LNCaP clone FGC (cell line): Measurements from ENCODE around the gene ZNF408.
"Not testable (repeated sequence)": the region's sequence is repeated elsewhere in the genome, so short reads cannot be mapped to it uniquely, and the experiment has no call there.

ENCODE experiments used
- DNase-seq: peaks from one replicate; pipeline ENCODE4 v3.0.0-alpha.2; 2011; ENCODE audit warnings: low read depth
- H3K4me3 ChIP-seq: 2 replicates; pipeline ENCODE4 v1.5.1; 2011; ENCODE audit warnings: mild to moderate bottlenecking, low read depth, low read length, control low read depth
- TF ChIP-seq, protein P1 (sequence below): IDR thresholded peaks from 2 replicates; pipeline ENCODE4 v1.5.1; 2012; ENCODE audit warnings: mild to moderate bottlenecking; ENCODE audit not compliant: control insufficient read depth, insufficient read depth; ENCODE audit errors: extremely low read depth

ZNF408 gene

DNA sequence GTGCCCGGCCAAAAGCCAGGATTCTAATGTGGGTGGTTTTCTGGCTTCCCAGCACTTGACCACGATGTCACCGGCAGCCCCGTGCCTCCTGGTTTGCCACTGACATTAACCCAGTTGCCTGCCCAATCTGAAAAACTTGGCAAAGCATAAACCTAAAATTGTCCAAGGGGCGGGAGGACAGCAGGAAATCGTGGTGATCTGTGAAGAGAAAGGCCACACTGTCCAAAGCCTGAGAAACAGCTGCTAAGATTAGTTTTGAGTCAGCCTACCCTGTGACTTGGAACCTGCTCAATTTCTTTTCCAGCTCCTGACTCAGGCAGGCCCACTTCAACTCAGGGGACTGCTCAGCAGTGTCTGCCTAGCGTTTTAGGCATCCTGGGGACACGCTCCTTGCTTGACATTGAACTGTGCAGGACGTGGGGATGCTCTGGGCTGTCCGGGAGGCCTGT is 10.0 kb downstream of the ZNF408 start:
- H3K4me3 ChIP-seq = no peak overlapping the region
- TF ChIP-seq, protein P1, sequence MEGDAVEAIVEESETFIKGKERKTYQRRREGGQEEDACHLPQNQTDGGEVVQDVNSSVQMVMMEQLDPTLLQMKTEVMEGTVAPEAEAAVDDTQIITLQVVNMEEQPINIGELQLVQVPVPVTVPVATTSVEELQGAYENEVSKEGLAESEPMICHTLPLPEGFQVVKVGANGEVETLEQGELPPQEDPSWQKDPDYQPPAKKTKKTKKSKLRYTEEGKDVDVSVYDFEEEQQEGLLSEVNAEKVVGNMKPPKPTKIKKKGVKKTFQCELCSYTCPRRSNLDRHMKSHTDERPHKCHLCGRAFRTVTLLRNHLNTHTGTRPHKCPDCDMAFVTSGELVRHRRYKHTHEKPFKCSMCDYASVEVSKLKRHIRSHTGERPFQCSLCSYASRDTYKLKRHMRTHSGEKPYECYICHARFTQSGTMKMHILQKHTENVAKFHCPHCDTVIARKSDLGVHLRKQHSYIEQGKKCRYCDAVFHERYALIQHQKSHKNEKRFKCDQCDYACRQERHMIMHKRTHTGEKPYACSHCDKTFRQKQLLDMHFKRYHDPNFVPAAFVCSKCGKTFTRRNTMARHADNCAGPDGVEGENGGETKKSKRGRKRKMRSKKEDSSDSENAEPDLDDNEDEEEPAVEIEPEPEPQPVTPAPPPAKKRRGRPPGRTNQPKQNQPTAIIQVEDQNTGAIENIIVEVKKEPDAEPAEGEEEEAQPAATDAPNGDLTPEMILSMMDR = no peak
- no peak for DNase-seq

DNA sequence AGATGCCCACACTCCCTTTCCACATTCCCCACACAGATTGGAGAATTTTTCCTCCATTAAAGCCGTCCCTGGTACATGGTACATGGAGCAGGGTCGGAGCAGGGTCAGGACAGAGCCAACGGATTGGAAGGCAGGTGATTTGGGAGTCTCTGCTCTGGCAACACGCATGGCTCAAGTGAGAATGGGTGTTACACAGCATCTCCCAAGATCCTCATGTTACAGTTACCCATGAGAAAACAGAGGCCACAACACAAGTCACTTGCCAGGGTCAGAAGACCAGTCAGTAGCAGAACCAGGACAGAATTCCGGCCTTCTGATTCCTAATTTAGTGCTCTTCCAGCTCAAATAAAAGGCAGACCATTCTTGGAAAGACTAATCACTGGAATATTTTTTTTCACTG is 10.5 kb downstream of the ZNF408 start:
- no peak for DNase-seq
- no peak overlapping the region for H3K4me3 ChIP-seq
- TF ChIP-seq, protein P1 = no peak

DNA sequence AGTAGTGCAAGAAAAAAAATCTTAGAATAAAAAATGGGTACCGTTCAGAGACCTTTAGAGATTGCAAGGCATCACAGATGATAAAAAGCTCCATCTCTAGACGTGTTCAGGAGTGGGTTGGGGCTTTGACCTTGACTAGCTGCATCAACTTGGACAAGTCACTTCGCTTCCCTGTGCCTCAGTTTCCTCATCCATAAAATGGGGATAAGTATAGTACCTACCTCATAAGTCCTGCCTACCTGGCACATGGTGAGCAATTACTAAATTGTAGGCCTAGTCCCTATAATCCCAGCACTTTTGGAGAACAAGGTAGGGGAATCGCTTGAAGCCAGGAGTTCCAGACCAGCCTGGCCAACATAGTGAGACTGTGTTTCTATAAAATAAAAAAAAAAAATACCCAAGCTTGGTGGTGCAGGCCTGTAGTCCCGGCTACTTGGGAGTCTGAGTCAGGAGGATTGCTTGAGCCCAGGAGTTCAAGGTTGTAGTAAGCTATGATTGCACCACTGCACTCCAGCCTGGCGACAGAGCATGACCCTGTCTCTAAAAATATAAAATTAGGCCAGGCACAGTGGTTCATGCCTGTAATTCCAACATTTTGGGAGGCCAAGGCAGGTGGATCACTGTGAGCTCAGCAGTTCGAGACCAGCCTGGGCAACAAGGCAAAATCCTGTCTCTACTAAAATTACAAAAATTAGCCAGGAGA is 12.2 kb downstream of the ZNF408 start:
- TF ChIP-seq, protein P1 = no peak
- no peak for DNase-seq
- H3K4me3 ChIP-seq = no peak overlapping the region

DNA sequence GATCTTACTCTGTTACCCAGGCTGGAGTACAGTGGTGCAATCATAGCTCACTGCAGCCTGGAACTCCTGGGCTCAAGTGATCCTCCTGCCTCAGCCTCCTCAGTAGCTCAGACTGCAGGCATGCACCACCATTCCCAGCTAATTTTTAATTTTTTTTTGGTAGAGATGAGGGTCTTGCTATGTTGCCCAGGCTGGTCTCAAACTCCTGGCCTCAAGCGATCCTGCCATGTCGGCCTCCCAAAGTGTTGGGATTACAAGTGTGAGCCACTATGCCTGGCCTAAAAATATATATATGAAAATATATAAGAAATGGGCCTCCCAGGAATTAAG is 17.0 kb downstream of the ZNF408 start:
- H3K4me3 ChIP-seq, DNase-seq: not testable (repeated sequence)

DNA sequence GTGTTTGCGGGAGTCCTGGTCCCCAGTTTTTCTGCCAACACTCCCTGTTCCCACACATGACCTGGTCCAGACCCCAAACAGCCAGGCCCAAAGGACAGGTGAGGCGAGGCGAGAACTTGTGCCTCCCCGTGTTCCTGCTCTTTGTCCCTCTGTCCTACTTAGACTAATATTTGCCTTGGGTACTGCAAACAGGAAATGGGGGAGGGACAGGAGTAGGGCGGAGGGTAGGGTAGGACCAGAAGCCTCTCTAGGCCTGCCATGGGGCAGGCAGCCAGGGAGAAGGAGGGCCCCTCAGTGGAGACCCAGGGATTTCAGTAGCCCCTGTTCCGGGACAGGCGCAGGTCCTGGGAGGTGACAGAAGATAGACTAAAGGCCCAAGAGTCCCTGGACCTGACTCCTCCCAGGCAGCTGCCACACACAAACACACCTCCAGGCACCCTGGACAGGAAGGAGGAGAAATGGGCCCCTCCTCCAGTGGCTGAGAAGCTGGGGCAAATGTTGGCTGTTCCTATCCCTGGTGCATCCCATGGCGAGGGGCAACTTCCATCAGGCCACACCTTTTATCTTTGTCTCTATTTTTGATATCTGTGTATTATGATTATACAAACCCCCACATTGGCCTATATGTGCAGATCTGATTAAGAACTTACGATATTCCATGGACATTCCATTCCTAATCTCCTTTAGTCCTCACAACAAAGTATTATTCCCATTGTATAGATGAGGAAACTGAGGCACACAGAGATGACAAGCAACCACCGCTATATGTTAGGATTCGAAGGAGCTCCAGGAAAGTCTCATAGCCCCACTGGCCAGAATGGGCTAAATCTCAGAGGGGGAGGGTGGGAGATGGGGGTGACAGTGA is 17.6 kb downstream of the ZNF408 start:
- no peak overlapping the region for H3K4me3 ChIP-seq
- TF ChIP-seq, protein P1 = no peak
- DNase-seq = peak; percentile 51

DNA sequence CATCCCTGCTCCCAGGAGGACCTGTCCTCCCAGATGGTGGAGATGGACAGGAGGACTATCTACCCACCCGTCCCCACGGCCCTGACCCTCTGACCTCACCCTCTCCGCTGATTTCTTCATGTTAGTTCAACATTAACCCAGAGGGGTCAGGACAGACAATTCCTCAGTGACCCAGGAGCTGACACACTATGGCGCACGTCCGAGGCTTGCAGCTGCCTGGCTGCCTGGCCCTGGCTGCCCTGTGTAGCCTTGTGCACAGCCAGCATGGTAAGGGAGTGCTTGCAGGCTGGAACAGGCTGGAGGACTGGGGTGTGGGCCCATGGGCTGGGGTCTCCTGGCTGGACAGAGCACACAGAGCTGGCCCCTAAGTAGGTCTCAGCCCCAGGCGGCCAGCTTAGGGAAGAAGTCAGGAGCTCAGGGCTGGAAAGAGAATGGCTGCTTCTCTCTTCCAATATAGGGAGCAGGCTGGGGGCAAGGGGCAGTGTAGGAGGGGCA is 18.3 kb downstream of the ZNF408 start, which contains the start of gene F2:
Gene F2, plus strand, starts transcription at position 166 of the 495 bp plus-strand sequence. Its CDS starts 23 bp downstream, at position 189.
- TF ChIP-seq, protein P1 = no peak
- DNase-seq = no peak

DNA sequence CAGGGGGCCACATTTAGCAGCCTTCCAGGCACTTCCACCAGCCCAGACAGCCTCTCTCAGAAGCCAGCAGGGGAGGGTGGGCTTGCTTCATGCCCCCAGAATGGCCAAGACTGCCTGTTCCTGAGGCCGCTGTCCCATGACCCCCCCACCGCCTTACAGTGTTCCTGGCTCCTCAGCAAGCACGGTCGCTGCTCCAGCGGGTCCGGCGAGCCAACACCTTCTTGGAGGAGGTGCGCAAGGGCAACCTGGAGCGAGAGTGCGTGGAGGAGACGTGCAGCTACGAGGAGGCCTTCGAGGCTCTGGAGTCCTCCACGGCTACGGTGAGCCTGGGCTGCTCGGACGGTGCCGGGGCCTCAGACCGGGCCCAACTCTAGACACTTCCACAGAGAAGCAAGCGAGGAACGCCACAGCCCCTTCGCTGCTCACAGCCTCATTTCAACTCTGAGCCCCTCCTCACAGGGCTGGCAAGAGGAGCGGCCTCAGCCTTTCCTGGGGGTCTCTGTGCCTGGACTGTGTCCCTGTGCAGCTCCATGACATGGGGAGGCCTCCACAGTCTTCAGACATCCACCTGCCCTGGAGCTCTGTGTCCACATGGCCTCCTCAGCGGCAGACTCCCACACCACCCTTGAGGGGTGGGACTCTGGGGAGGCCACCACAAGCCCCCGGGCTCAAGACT is 18.9 kb downstream of the ZNF408 start:
- no peak overlapping the region for H3K4me3 ChIP-seq
- TF ChIP-seq, protein P1 = no peak
- DNase-seq = no peak

More for the DNA sequence above, 18.3 kb downstream of the ZNF408 start, which contains the start of gene F2:
- no peak within 1 kb of the TSS for H3K4me3 ChIP-seq
